ENCODE data around the gene OXCT2.
A peak's percentile ranks its signal among the peaks of the same experiment; 100 is the strongest.
"Not testable (repeated sequence)": the region's sequence is repeated elsewhere in the genome, so short reads cannot be mapped to it uniquely, and the experiment has no call there.

Gene OXCT2

DNA sequence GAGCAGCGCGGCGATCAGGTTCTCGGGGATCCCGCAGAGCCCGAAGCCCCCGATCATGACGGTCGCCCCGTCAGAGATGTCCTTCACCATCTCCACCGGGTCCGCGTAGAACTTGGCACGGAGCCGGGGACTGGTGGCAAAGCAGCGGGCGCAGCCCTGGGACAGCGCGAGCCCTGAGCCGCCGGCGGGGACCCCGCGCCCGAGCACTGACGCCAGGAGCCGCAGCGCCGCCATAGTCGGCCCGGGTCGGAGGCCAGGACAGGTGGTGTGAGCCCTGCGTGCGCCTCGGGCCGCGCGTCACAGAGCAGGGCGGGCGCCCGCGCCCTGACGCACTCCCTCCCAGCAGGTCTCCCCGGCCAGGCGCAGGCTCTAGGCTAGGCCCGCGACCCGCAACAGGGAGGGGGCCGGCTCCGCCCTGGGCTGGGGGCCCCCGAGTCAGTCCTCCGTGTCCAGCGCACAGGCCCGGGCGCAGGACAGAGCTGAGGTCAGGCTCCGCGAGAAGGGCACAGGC is at the start of gene OXCT2:
Gene OXCT2, minus strand, starts transcription at position 327 of the 511 bp plus-strand sequence. Its CDS starts 93 bp downstream, at position 234.
- DNase-seq: not testable (repeated sequence)

GRCh38 chr1:39819091-39819812 is 48.1 kb upstream of the OXCT2 start:
- no peak for DNase-seq

DNA sequence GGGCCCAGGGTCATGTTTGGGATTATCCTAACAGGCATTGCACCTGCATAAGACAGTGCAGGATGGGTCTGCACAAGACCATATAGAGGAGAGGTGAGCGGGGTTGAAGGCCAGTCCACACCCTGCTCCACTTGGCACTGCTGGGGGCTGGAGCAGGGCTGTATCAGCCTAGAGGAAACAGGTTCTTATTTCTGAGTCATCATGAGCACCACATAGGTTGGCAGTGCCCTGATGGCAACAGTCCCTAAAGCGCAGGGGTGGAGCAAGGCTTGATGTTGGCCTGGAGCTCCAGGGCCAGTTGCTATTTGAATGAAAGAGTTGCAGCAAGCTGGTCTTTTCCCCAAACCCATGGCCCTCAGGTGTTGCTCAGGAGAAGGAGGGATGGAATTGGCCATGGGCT is 47.3 kb upstream of the OXCT2 start:
- no peak for DNase-seq

- DNase-seq: not testable (repeated sequence)
Observed at GRCh38 chr1:39817091-39817932, 46.2 kb upstream of the OXCT2 start.

GRCh38 chr1:39816415-39817090 is 45.4 kb upstream of the OXCT2 start:
- DNase-seq: peak; percentile 38

- DNase-seq: no peak
Observed at GRCh38 chr1:39812913-39813312, 41.8 kb upstream of the OXCT2 start.

DNA sequence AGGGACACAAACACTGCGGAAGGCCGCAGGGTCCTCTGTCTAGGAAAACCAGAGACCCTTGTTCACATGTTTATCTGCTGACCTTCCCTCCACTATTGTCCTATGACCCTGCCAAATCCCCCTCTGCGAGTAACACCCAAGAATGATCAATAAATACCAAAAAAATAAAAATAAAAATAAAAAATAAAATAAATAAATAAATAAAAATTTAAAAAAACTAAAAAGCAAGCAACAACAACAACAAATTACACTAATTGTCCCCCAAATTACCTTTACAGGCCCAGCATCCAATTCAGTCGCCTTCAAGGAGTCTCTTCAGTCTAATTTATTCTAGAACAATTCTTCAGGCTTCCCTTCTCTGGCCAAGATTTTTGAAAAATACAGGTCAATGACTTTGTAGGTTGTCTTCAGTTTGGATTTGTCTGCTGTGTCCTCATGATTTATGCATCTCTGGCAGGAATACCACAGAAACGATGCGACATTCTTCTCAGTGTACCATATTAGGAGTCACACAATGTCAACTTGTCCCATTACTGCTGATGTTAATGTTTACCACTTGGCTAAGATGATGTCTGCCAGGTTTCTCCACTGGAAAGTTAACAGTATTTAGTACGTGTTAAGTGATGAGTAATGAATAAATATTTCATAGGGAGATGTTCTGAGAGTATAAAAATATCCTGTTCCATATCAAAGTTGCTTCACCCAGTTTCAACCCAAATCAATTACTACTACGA is 37.8 kb upstream of the OXCT2 start:
- DNase-seq: no peak

DNA sequence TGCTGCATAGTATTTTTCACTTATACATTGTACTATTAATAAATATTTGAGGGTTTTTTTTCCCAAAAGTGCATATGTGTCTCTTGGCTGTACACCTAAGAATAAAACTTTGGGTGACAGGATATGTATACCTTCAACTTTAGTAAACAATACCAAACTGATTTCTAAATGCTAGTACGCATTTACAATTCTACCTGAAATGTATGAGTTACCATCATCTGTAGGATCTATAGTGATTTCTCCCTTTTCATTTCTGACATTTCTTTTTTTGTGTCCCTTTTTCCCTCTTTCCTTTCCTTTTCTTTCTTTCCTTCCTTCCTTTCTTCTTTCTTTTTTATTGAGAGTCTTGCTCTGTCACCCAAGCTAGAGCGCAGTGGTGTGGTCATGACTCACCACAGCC is 34.2 kb upstream of the OXCT2 start:
- DNase-seq: no peak

DNA sequence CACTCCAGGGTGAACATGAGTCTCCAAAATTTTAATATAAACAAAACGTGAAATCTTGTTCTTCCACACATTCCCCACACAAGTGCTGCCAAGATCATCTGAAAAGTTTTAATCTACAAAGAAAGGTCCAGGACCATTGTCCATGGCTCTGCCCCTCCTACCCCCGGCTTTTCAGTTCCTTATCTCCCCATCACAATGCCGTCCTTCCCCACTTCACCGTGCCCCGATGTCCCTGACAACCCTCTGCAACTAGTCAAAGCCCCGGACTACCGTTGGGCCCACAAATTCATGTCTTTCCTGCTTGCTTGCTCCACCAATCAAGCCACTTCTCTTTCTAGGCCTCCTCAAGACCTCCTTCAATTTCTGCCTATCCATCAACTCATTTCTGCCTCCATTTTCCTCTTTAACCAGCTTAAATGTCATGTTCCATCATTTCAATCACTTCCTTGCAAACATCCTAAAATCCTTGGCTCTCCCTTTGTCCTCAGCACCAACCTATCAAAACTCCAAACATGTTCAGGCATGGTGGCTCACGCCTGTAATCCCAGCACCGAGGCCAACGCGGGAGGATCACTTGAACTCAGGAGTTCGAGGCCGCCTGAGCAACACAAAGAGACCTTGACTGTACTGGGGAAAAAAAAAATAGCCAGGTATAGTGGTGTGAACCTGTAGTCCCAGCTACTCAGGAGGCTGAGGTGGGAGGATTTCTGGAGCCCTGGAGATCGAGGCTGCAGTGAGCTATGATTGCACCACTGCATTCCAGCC is 31.5 kb upstream of the OXCT2 start:
- DNase-seq: no peak

- DNase-seq: no peak
Observed at GRCh38 chr1:39800471-39800835, 29.3 kb upstream of the OXCT2 start.

DNA sequence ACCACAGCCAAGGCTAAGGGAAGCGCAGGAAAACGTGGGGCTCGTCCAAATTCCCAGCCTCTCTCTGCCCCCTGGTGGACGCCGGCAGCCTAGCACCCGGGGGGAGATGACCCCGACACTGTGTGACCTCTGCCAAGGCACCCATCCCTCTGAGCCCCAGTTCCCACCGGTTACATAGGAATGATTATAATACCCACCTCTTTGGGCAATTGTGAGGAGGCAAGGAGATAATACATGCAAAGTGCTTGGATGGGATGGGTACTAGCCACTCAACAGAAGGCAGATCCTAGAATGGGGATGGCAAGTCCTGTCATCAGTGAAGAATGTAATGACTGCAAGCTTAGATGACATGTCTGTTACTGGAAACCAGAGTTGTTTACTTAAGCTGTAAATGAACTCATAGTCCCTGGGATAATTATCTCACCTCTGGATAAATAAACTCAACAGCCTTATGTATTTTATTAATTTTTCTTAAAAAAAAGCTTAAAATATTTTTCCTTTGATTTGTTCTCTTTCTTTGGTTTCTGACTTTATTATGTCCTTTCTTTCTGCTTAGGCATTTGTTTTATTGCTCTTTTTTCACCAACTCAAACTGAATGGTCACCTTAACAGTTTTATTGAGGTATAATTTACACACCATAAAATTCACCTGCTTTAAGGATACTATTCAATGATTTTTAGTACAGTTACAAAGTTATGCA is 28.8 kb upstream of the OXCT2 start:
- DNase-seq: no peak

GRCh38 chr1:39798859-39799769 is 28.0 kb upstream of the OXCT2 start:
- not testable (repeated sequence) for DNase-seq

GRCh38 chr1:39795651-39796050 is 24.5 kb upstream of the OXCT2 start:
- no peak for DNase-seq

DNA sequence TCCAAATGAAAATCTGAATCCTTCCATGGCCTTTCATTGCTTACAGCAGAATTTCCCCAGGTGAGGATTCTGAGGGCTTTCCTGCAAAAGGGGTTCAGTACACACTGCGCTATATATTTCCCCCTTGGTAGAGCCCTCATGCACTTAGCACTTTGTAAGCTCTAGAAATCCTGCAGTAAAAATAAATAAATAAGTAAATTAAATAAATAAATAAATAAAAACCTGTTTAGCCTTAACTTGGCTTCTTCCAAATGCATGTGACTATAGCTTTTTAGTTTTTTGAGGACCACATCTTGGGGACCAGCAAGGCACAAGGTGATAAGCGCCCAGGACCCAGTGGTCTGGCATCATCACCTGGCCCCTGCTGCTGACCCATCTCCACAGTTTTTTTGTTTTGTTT is 20.7 kb upstream of the OXCT2 start:
- no peak for DNase-seq

GRCh38 chr1:39789571-39790110 is 18.5 kb upstream of the OXCT2 start:
- DNase-seq: no peak

GRCh38 chr1:39788758-39789570 is 17.8 kb upstream of the OXCT2 start, which contains the start of gene BMP8B:
Gene BMP8B (minus strand): TSS chr1:39788865. CDS start chr1:39788485, 380 bp downstream.
- no peak for DNase-seq

- DNase-seq: no peak
Observed at GRCh38 chr1:39788426-39788757, 17.2 kb upstream of the OXCT2 start.

GRCh38 chr1:39787964-39788363 is 16.8 kb upstream of the OXCT2 start:
- DNase-seq: not testable (repeated sequence)

DNA sequence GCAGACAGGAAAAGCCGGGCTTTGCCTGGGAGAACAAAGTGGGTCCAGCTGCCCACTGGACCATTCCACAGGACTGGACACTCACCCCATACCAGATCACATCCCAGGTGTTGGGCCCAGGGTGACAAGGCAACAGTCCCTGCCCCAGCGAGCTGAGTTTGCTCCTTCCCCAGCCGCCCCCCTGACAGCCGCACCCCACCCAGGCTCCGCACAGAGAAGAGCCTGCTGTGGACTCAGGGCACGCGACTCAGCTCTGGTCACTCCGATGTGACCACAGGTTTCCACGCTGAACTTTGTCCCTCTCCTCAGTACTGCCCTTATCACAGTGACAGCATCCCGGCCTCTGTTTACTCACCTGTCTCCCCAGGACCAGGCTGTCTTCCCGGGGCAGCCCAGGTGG is 16.3 kb upstream of the OXCT2 start:
- no peak for DNase-seq
